ENCODE results near the gene GPC5.

GRCh38 chr13:92172191-92172590, 773.8 kb downstream of the GPC5 start:
- no peak for TF ChIP-seq POLR2A (IDR thresholded peaks at IDR 0.05; ENCODE audit: low read length)
- no peak for TF ChIP-seq CTCF (IDR thresholded peaks at IDR 0.05)
- no peak for TF ChIP-seq SMC3 (IDR thresholded peaks at IDR 0.05)
- no peak for TF ChIP-seq JUNB (IDR thresholded peaks at IDR 0.05)
- no peak for TF ChIP-seq ZFP36 (IDR thresholded peaks at IDR 0.05; ENCODE audit: borderline replicate concordance, partially characterized antibody)
- no peak for TF ChIP-seq REST (IDR thresholded peaks at IDR 0.05)
- no peak for TF ChIP-seq RCOR1 (IDR thresholded peaks at IDR 0.05; ENCODE audit: low read depth, low read length)
- no peak for TF ChIP-seq HMGXB4 (CRISPR knock-in tag; IDR thresholded peaks at IDR 0.05; ENCODE audit: borderline replicate concordance)

Data from A549 (cell line).